Measurements from ENCODE around the gene SLC26A1.
A peak's percentile ranks its signal among the peaks of the same experiment; 100 is the strongest.

The SLC26A1 gene

GRCh38 chr4:988726-989721 lies 4.2 kb downstream of the SLC26A1 start:
- Histone ChIP-seq H3K4me2 (ENCODE audit: low read length) (no peak overlapping the region), H4K20me1 (ENCODE audit: insufficient read depth, low read length) (no peaks in the 10 kb centered on the region)

GRCh38 chr4:987624-988513 lies 5.3 kb downstream of the SLC26A1 start:
- Histone ChIP-seq H3K79me2 (ENCODE audit: insufficient read depth, low read length) (no peaks in the 10 kb centered on the region), H3K9ac (ENCODE audit: low read length) (peak overlapping the region; percentile 56; the same call in 1 of the 2 replicates), H3K9me3 (ENCODE audit: low read length) (no peaks in the 10 kb centered on the region), H3F3A (ENCODE audit: insufficient read depth, low read length) (no peaks in the 10 kb centered on the region), H3K27me3 (ENCODE audit: insufficient read depth, low read length) (no peaks in the 10 kb centered on the region), H3K4me1 (ENCODE audit: insufficient read depth, low read length, severe bottlenecking) (peaks cover 29% of the 10 kb centered on the region), H2AFZ (ENCODE audit: low read length) (no peak overlapping the region), H3K4me3 (ENCODE audit: low read depth, low read length, poor library complexity, severe bottlenecking) (peak overlapping the region; percentile 62), H4K20me1 (ENCODE audit: insufficient read depth, low read length) (no peaks in the 10 kb centered on the region), H3K36me3 (ENCODE audit: insufficient read depth, low read length) (no peaks in the 10 kb centered on the region), H3K9me2 (ENCODE audit: low read depth, low read length) (no peaks in the 10 kb centered on the region), H3K4me2 (ENCODE audit: low read length) (peak overlapping the region; percentile 78), H3K27ac (ENCODE audit: low read depth, low read length, poor library complexity, severe bottlenecking) (no peak overlapping the region)
- TF ChIP-seq EZH2 (IDR thresholded peaks at IDR 0.05; ENCODE audit: borderline replicate concordance, low read length) (no peak), CTCF (IDR thresholded peaks at IDR 0.05; ENCODE audit: low read length) (no peak)

More at GRCh38 chr4:988726-989721, 4.2 kb downstream of the SLC26A1 start:
- Histone ChIP-seq H3K27ac (ENCODE audit: low read depth, low read length, poor library complexity, severe bottlenecking) (no peak overlapping the region), H3K9me3 (ENCODE audit: low read length) (no peaks in the 10 kb centered on the region), H3K36me3 (ENCODE audit: insufficient read depth, low read length) (no peaks in the 10 kb centered on the region), H3K27me3 (ENCODE audit: insufficient read depth, low read length) (no peaks in the 10 kb centered on the region), H2AFZ (ENCODE audit: low read length) (no peak overlapping the region), H3K4me3 (ENCODE audit: low read depth, low read length, poor library complexity, severe bottlenecking) (no peak overlapping the region), H3F3A (ENCODE audit: insufficient read depth, low read length) (no peaks in the 10 kb centered on the region), H3K9me2 (ENCODE audit: low read depth, low read length) (no peaks in the 10 kb centered on the region), H3K9ac (ENCODE audit: low read length) (no peak overlapping the region), H3K79me2 (ENCODE audit: insufficient read depth, low read length) (no peaks in the 10 kb centered on the region), H3K4me1 (ENCODE audit: insufficient read depth, low read length, severe bottlenecking) (peaks cover 40% of the 10 kb centered on the region)
- TF ChIP-seq CTCF (IDR thresholded peaks at IDR 0.05; ENCODE audit: low read length): no peak
- no peak for TF ChIP-seq EZH2 (IDR thresholded peaks at IDR 0.05; ENCODE audit: borderline replicate concordance, low read length)

GRCh38 chr4:986879-987623 lies 6.2 kb downstream of the SLC26A1 start, which contains the start of gene IDUA:
Gene IDUA (plus strand): TSS chr4:987044. CDS start chr4:987085, 41 bp downstream.
- H3K9ac ChIP-seq (ENCODE audit: low read length): peak within 1 kb of the TSS; percentile 56
- H3K27me3 ChIP-seq (ENCODE audit: insufficient read depth, low read length): no peaks in the 10 kb centered on the region
- no peaks in the 10 kb centered on the region for H3K9me3 ChIP-seq (ENCODE audit: low read length)
- no peak within 1 kb of the TSS for H3K27ac ChIP-seq (ENCODE audit: low read depth, low read length, poor library complexity, severe bottlenecking)
- H2AFZ ChIP-seq (ENCODE audit: low read length): no peak within 1 kb of the TSS
- H3K79me2 ChIP-seq (ENCODE audit: insufficient read depth, low read length): no peaks in the 10 kb centered on the region
- no peaks in the 10 kb centered on the region for H4K20me1 ChIP-seq (ENCODE audit: insufficient read depth, low read length)
- peak within 1 kb of the TSS; percentile 62 for H3K4me3 ChIP-seq (ENCODE audit: low read depth, low read length, poor library complexity, severe bottlenecking)
- H3K4me1 ChIP-seq (ENCODE audit: insufficient read depth, low read length, severe bottlenecking): peaks cover 21% of the 10 kb centered on the region
- TF ChIP-seq CTCF (IDR thresholded peaks at IDR 0.05; ENCODE audit: low read length) (peak; percentile 35; the same call in 1 of the 2 replicates), EZH2 (IDR thresholded peaks at IDR 0.05; ENCODE audit: borderline replicate concordance, low read length) (no peak)
- H3K36me3 ChIP-seq (ENCODE audit: insufficient read depth, low read length): no peaks in the 10 kb centered on the region
- peak within 1 kb of the TSS; percentile 78 for H3K4me2 ChIP-seq (ENCODE audit: low read length)
- H3F3A ChIP-seq (ENCODE audit: insufficient read depth, low read length): no peaks in the 10 kb centered on the region
- no peaks in the 10 kb centered on the region for H3K9me2 ChIP-seq (ENCODE audit: low read depth, low read length)
